NCI-H2196 treated with DMSO at 0.1 percent for 48 hours (cell line): ENCODE measurements around the gene PPP4R1.

ENCODE experiments used
- DNase-seq: peaks from one replicate; lab custom pipeline; 2025; ENCODE audit not compliant: unreplicated experiment; lab: John Stamatoyannopoulos, UW

PPP4R1 gene

DNA sequence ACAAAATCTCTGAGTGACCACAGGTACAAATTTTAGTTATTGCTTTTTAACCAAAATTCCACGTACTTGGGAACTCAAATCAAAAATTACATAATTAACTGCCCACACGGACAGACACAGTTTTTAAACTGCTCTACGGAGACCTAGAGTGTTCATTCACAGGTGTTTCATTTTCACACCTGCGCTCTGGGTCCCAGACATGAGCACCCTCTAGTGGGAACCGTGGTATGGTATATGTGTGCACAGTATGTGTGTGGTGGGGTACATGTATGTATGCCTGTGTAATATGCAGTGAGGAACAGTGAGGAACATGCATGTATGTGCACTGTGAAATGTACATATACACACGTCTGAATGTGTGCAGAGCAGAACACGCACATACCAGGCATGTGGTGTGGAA lies 65.0 kb downstream of the PPP4R1 start:
- no peak for DNase-seq

DNA sequence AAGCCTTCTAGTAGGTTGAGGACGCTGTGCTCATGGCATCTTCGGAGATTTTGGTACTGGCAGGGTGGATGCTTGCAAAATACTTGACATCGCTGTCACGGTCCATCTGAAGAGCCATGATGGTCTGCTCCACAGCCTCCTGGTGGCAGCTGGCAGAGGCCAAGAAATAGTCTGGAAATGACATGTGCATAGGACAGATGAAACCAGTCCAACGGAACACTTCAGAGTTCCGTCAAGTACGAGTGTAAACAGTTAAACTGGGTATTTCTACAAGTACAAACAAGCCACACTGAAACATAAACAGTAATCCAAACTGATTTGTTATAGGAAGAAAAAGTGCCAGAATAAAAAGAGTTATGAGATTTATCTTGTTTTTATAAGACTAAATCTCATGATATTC lies 66.6 kb downstream of the PPP4R1 start:
- peak; percentile 50 for DNase-seq

DNA sequence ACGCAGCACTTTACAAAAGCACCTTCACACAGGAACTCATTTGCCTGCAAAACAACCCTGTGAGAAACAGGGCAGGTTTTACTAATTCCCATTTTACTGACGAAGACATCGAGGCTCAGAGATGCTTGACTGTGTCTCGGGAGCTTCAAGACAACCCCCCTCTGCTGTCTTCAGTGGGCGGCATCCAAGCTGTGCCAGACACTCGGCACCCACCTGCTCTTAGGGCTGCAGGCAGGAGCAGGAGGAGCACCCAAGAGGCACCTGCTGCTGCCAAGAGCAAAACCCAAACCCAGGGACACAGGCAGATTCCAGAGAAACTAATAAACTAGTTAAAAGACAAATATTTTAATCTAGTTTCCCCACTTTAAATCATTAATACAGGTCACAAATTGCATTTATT lies 67.9 kb downstream of the PPP4R1 start:
- DNase-seq, result no peak

DNA sequence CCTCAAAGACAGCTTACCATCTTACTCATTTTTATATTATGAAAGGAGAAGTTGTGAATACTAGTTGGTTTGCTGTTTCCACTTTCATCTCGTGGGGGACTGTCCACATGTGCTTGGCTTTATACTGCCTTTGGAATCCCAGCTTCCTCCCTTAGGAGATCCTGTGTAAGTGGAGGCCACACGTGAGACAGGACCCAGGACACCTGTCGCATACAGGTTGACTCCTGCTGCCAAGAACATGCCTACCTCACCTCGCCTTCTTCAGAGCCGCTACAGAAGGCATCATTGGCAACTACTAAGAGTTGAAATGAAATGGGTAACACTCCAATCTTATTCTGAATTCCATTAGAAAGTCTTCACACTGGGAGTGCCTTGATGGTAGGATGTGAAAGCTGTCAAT lies 69.3 kb downstream of the PPP4R1 start:
- DNase-seq, result no peak

DNA sequence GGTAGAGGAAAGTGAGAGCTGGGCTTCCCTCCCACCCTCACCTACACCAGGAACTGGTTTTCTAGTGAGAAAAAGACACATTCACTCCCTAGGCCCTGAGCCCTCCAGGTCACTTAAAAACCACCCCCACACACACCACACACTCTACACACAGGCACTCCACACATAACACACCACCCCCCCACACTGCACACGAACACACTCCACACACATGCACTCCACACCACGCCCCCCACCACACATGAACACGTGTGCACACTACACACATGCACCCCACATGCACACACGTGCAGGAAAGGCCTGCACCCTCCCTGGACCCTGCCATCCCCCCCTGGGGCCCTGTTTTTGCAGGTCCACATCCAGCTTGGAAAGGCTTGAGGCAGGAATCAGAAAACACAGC lies 71.4 kb downstream of the PPP4R1 start:
- DNase-seq, result no peak

DNA sequence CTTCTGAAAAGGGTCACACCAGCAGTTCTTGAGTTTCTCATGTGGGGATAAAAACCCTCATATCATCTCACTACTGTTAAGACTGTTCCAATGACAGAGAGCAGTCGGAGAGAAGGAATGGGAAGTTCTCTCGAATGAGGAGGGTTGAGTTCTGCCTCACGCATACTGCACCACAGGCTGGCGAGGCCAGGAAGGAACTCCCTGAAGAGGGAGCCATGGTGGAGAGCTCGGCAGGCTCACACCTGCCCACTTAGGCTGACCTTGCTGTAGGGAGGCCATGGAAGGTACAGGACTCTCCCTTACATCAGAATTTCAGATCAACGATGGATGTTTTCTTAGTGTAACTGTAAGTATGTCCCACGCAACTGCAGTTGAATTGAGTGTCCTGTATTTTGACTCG lies 74.4 kb downstream of the PPP4R1 start:
- no peak for DNase-seq

DNA sequence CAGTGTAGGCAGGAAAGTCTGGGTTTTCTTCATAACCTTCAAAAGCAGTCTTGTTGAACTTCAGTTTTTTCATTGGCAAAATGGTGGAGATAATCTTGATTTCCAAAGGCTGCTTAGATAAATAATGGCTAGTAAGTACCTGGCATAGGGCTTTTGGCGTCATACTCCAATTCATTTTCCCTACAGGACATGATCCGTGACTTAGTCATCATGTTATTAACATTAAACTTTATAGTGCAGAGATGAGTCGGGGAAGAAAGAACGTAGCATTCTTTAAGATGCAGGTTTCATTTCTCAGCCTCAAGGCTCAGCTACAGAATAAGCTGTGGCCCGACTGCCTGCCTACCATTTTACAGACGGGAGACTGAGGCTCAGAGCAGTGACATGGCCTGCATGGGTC lies 75.1 kb downstream of the PPP4R1 start:
- no peak for DNase-seq

DNA sequence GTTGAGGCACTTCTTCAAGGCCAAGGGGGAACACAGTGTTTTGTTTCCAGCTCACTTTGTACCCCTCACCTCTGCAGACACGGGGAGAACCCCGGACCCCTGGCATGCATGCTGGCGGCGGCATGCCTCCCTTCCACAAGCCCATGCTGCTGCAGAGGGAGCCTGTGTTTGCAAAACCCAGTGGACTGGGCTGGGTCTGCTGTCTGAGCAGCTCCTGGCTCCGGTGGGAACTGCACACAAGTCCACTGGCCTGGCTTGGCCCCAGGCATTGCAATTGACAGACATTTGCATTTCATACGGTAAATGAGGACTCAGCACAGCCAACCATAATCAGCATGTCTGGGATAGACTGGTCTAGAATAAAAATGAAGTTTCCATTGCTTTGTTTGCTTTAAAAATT lies 76.7 kb downstream of the PPP4R1 start:
- no peak for DNase-seq

DNA sequence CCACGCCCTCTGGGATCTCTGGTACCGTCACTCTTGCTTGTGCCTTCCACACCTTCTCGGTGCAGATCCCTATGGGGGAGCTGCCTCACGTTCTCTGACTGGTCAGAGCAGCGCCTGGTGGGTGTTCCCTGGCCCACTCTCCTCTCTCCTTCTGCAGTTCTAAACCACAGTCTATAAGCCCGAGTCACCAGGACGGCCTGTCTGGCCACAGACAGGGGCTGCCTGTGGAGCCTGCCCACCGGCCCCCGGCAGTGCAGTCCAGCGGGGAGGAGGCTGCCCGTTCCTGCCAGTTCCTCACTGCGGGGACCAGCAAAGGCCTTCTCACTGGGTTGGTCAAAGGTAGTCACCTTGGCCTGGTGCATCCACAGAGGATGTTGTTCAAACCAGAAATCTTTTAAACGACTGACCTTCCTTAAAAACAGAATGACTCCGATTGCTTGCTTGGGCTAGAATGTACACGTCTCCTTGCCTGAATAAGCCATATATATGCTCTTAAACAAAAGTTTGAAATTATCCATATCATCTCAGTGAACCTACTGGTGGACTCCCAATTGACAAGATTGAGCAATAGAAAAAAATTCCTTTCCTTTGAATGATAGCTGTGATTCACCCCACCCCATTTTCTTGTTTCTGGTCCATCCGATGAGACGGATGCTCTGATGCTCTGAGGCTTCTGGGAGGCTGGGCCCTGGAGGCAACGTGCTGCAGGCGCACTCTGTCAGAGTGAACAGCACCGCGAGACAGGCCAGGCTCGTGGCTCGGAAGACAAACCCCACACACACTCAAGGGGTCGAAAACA lies 77.8 kb downstream of the PPP4R1 start:
- no peak for DNase-seq

DNA sequence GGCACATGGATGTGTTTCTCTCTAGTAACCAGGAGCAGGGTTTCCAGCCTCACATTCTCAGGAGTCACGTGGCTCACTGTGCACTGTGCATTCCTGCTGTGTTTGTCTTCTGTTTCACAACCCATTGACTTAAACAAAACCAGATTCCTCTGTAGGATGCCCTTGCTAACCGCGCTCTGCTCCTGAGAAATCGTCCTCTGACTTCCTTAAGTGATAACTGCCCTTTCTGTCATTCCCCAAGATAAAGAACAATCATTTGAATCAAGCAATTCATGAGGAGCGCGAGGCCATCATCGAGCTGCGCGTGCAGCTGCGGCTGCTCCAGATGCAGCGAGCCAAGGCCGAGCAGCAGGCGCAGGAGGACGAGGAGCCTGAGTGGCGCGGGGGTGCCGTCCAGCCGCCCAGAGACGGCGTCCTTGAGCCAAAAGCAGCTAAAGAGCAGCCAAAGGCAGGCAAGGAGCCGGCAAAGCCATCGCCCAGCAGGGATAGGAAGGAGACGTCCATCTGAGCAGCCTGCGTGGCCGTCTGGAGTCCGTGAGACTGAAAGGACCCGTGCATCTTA lies 78.8 kb downstream of the PPP4R1 start:
- DNase-seq, result no peak

DNA sequence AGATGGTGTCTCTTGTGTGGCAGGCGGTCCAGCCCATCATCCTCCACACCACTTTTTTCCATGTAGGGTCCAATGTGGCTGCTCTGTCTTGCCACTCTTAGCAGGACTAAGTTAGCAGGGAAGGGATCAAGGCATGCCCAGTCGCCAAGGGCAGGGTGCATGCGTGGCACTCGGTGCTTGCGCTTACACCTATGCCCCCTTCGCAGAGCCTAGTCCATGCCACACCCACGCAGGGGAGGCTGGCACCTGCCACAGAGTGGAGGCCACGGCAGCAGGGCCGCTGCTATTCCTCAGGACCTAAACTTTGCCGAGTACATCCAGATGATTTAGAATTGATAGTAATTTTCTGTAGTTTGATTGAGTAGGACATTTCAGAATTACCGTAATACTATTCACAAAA lies 79.5 kb downstream of the PPP4R1 start:
- DNase-seq, result no peak

DNA sequence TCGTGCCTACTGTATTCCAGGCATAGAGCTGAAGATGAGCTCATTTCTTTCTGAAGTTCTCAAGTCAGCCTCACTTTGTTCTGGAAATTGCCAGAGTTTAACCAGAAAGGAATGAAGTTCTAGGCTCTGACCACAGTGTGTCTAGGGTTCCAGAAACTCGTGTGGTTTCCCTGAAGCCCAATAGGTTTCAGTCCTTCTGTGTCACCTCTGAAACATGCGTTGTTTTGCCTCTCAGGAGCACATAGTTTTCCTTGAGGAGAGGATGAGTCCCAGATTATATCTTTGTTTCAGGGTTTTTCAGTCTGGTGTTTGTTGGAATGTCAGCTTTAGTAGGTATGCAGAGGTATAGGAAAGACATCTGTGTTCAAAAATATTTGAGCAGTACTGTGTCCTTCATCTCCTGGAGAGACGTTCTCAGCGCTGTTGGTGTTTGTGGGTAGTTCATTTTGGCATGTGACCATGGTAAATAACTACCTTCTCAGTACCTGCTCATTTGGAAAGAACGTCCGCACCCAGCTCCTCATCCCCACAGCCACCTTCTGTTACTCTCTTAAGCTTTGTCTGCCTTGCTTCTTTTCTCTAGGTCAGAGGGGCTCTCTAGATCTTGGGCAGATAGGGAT lies 82.5 kb downstream of the PPP4R1 start:
- no peak for DNase-seq

DNA sequence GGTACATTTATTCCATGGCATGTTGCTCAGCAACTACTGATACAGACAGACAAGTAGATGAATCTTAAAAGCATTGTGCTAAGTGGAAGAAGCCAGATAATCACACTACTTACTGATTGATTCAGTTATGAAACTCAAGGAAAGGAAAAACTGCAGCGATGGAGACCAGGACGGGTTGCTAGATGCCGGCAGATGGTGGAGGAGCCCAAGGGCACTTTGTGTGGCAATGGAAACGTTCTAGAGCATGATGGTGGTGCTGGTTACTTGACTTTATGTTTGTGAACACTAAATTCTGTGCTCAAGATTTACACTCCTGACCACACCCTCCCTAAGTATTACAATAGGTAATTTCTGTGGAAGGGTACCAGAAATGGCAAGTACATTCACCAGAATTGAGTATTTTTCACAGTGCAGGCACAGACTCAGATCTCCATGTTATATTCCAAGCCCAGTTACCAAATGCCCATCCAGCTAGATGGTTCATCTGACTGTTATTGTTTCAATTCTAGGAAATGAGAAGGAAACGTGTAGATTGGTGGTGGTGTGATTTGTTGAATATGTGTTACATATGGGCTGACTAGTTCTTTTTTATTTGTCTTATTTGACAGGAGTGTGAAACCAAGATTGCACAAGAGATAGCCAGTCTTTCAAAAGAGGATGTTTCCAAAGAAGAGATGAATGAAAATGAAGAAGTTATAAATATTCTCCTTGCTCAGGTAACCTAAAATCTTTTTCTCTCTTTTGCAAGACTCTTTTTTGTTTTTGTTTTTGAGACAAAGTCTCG lies 83.9 kb downstream of the PPP4R1 start:
- DNase-seq, result no peak

DNA sequence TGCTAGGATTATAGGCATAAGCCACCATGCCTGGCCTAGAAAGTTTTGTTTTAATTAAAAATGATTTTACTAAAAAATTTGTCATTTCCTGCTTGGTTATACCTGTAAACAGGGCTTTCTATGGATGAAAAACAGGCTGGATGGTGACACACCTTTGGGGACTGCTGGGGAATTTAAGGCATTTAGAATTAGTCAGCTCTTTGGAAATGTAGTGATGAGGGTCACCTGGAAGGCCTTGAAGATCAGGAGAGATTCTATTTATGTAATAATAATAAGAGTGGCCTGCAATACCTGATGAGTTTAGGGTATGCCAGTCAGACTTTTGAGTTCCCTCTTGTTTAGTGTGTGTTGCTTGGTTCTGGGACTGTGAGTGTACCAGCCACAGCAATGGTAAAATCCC lies 87.9 kb downstream of the PPP4R1 start:
- no peak for DNase-seq

DNA sequence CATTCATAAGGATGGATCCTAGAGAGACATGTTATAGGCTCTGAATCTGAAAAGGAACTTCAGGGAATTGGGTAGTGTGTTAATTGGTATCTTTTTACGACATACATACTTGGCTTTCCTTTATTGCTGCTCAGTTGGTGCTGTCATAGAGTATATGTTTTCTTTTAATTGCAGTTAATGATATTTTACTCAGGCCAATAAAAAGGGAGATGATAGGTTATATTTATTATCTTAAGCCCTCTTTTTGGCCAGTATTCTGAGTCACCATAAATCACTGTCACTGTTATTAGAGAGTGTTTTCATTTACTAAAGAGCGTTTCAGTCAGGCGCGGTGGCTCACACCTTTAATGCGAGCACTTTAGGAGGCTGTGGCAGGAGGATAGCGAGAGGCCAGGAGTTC lies 91.4 kb downstream of the PPP4R1 start:
- DNase-seq, result no peak

DNA sequence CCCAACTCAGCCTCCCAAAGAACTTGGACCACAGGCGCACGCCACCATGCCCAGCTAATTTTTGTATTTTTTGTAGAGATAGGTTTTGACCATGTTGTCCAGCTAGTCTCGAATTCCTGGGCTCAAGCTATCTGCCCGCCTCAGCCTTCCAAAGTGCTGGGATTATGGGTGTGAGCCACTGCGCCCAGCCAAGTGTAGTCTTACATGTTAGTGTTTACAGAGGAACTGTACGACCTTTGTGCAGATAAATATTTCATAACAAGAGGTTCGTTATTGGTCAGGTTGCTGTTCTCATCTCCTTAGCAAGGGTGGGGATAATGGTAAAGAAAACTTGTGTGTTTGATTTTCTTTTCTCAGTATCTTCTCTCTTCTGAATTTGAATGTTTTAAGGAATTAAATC lies 92.6 kb downstream of the PPP4R1 start:
- DNase-seq, result no peak

DNA sequence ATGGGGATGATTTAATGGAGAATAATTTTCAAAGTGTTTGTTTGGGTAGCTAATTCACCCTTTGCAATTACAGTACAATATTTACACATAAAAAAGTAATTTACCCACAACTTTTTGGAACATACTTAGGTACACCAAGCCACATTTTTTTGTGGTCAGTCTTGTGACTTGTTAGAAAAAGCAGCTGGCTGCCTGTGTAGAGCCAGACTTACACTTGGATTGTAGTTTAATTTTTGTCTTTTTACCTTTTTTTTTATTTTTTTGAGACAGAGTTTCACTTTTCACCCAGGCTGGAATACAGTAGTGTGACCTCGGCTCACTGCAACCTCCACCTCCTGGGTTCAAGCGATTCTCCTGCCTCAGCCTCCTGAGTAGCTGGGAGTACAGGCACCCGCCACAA lies 93.7 kb downstream of the PPP4R1 start:
- no peak for DNase-seq

DNA sequence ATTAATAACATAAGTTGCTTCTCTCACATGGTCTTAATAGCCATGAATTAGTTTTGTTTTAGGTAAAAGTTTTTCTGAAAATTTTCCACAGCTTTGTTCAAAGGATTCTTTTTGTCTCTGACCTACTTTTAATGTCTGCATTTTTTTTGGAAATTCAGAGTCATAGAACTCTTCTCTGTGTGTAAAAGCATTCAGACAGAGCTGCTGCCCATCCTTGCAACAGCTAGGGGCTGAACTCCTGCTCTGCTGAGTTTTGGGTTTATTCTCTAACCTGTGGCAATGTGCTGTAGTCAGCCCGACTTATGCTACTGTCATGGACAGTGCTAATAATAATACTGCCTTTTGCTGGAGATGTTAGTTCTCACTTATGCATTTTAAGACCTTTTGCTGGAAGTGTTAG lies 95.0 kb downstream of the PPP4R1 start:
- no peak for DNase-seq

DNA sequence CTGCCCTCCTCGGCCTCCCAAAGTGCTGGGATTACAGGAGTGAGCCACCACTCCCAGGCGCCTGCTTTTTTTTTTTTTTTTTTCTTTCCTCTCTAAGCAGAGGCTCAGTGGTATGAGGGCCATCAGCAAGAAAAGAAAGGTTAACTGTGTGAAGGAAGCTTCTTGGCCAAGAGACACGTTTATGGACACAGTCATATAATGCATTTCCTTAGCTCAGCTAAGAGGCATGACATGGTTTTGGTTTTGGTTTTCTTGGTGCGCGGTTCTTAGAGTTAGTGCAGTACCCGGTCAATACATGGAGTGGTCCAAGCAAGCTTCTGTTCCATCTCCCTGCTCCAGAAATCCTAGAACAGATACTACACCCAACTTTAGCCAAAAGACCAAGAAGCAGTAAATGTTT lies 96.5 kb downstream of the PPP4R1 start:
- no peak for DNase-seq

DNA sequence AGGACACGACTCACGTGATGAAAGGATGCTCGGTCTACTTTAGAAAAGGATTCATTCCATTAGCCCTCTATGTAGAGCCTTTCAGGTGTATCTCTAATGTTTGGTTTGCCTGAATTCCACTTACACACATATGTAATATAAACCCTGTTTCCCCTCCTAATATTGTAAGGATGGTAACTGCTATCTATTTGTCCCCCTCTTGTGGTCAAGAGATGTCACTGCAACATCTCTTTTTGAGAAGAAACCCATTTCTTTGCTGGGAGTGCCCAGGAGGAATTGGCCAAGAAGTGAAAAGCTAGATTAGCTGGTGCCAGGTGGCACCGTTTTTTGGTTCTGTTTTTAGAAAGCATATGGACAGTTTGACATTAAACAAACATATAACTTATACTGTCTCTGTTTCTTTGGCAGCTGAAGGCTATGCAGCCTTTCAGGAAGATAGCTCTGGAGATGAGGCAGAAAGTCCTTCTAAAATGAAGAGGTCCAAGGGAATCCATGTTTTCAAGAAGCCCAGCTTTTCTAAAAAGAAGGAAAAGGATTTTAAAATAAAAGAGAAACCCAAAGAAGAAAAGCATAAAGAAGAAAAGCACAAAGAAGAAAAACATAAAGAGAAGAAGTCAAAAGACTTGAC lies 97.8 kb downstream of the PPP4R1 start:
- peak; percentile 71 for DNase-seq

DNA sequence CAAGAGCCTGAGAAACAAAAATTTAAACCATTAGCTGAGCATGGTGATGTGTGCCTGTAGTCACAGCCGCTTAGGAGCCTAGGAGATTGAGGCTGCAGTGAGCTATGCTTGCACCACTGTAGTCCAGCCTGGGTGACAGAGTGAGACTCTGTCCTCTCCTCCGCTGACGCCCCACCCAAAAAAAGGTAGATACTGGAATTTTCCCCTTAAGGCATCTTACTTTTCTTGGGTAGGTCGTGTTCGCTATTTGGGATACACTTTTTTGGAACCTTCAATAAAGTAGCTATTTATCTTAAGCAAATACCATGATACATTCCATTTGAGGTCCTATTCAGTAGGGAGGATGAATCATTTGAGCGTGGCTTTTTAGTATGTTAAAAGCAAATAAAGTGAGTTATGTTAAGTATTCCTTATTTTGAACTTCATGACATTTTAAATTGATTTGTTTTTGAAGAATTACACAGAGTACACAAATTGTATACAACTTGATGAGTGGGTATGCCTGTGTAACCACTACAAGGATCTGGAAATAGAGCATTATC lies 100.3 kb downstream of the PPP4R1 start:
- no peak for DNase-seq
